CD8-positive, alpha-beta memory T cell (primary cell): Measurements from ENCODE around the gene GRK6. TPM values are rescaled to one million over a fixed set of nuclear protein-coding genes. Genes with fewer than 3 reads are reported as not detected.
"Not testable (repeated sequence)": the region's sequence is repeated elsewhere in the genome, so short reads cannot be mapped to it uniquely, and the experiment has no call there.

Experiments used
- CTCF ChIA-PET: fragments of 350-600 bp; sonication (Branson Sonifier 250); formaldehyde crosslinking; loops from one replicate; lab custom pipeline; 2021; ENCODE audit warnings: antibody characterized with exemption; lab: Charles Lee
- POLR2A ChIA-PET: fragments of 350-600 bp; sonication (Branson Sonifier 250); formaldehyde crosslinking; loops from one replicate; lab custom pipeline; 2021; ENCODE audit warnings: antibody characterized with exemption; lab: Charles Lee
- DNase-seq, 5 donors: peaks; one replicate each; pipeline versions ENCODE4 v3.0.0 to v3.0.0-alpha.2; 2020 to 2022; ENCODE audit warnings: mixed read lengths in 1 of 5
- H3K27ac ChIP-seq: one replicate; pipeline ENCODE4 v1.7.0; 2013; ENCODE audit warnings: low read depth, mild to moderate bottlenecking, low read length, moderate library complexity
- H3K27me3 ChIP-seq: 2 replicates; pipeline ENCODE4 v1.7.0; 2013; ENCODE audit warnings: low read length, mild to moderate bottlenecking; ENCODE audit not compliant: insufficient read depth, poor library complexity, severe bottlenecking
- H3K36me3 ChIP-seq: 2 replicates; pipeline ENCODE4 v1.7.0; 2013; ENCODE audit warnings: mild to moderate bottlenecking, low read length, moderate library complexity; ENCODE audit not compliant: insufficient read depth
- H3K4me1 ChIP-seq: 2 replicates; pipeline ENCODE4 v1.7.0; 2013; ENCODE audit warnings: mild to moderate bottlenecking, low read length, moderate library complexity; ENCODE audit not compliant: insufficient read depth
- H3K4me3 ChIP-seq: 2 replicates; pipeline ENCODE4 v1.7.0; 2013; ENCODE audit warnings: mild to moderate bottlenecking, low read length
- H3K9me3 ChIP-seq: 2 replicates; pipeline ENCODE4 v1.7.0; 2013; ENCODE audit warnings: mild to moderate bottlenecking, low read length
- H3K27ac Mint-ChIP-seq, 8 donors: one replicate each; pipeline ENCODE4 v1.8.0; 2020 to 2021; ENCODE audit warnings: mixed read lengths in 8 of 8, mild to moderate bottlenecking in 6 of 8, inconsistent platforms in 3 of 8, moderate library complexity in 3 of 8
- H3K27me3 Mint-ChIP-seq, 2 donors: one replicate each; pipeline ENCODE4 v1.8.0; 2020 to 2021; ENCODE audit warnings: mixed read lengths in 2 of 2, mild to moderate bottlenecking in 1 of 2, moderate library complexity in 1 of 2
- H3K36me3 Mint-ChIP-seq, 3 donors: one replicate each; pipeline ENCODE4 v1.8.0; 2020 to 2021; ENCODE audit warnings: mixed read lengths in 3 of 3, inconsistent platforms in 1 of 3, mild to moderate bottlenecking in 1 of 3
- H3K4me1 Mint-ChIP-seq, 3 donors: one replicate each; pipeline ENCODE4 v1.8.0; 2020 to 2021; ENCODE audit warnings: mixed read lengths in 3 of 3, inconsistent platforms in 1 of 3, mild to moderate bottlenecking in 1 of 3
- H3K4me3 Mint-ChIP-seq, 7 donors: one replicate each; pipeline ENCODE4 v1.8.0; 2020 to 2021; ENCODE audit warnings: mixed read lengths in 7 of 7, mild to moderate bottlenecking in 6 of 7, moderate library complexity in 4 of 7, inconsistent platforms in 2 of 7
- H3K9me3 Mint-ChIP-seq, 5 donors: one replicate each; pipeline ENCODE4 v1.8.0; 2020 to 2022; ENCODE audit warnings: mixed read lengths in 5 of 5, mild to moderate bottlenecking in 3 of 5, moderate library complexity in 2 of 5, inconsistent platforms in 1 of 5
- polyA plus RNA-seq: library from polyadenylated mRNA; unstranded; fragments of 300-500 nt; fragmentation: Illumina TruSeq; gene quantifications from one replicate; pipeline ENCODE4 v1.2.3, GENCODE V29; 2021
- total RNA-seq, 2 experiments: library from RNA; stranded (reverse); gene quantifications; one replicate each; pipeline ENCODE4 v1.2.3, GENCODE V29; 2021

The GRK6 gene
- total and polyA plus RNA-seq, 3 experiments from 2014 or later: 180 to 201 (median 185) TPM

GRCh38 chr5:177405805-177406204 is 20.7 kb upstream of the GRK6 start:
- H3K27ac Mint-ChIP-seq: peak overlapping the region in 5 of 8 donors; percentile 11 to 94 (median 21)
- Histone ChIP-seq H3K4me3 (no peak overlapping the region), H3K36me3 (no peaks in the 10 kb centered on the region), H3K27me3 (no peaks in the 10 kb centered on the region), H3K27ac (no peak overlapping the region), H3K4me1 (peaks cover 40% of the 10 kb centered on the region), H3K9me3 (no peaks in the 10 kb centered on the region)
- POLR2A ChIA-PET: interaction anchor here (1.4 to 5.6 kb wide), 4 partner anchors 21 to 49 kb away, joined by 4 to 112 read pairs (median 74); partner anchors contain the start of genes GRK6 and PRR7
- CTCF ChIA-PET: interaction anchor here (1.4 to 12.4 kb wide), 10 partner anchors 10 to 95 kb away, joined by 3 to 307 read pairs (median 88); partner anchors contain the start of genes GRK6, PDLIM7, PRR7 and RGS14
- peaks cover 0 to 9% of the 10 kb centered on the region in 2 donors for H3K27me3 Mint-ChIP-seq
- H3K4me3 Mint-ChIP-seq: peak overlapping the region in 2 of 7 donors; percentile 22 to 36
- H3K4me1 Mint-ChIP-seq: peaks cover 32 to 51% (median 35%) of the 10 kb centered on the region in 3 donors
- DNase-seq: no peak
- H3K36me3 Mint-ChIP-seq: no peaks in the 10 kb centered on the region
- H3K9me3 Mint-ChIP-seq: no peaks in the 10 kb centered on the region

- no peak for DNase-seq
- POLR2A ChIA-PET: interaction anchor here (0.7 to 1.7 kb wide), 6 partner anchors 18 to 67 kb away, joined by 3 to 7 read pairs (median 3); partner anchors contain the start of gene GRK6
- H3K36me3 Mint-ChIP-seq: no peaks in the 10 kb centered on the region
- no peaks in the 10 kb centered on the region for H3K9me3 ChIP-seq
- H3K36me3 ChIP-seq: no peaks in the 10 kb centered on the region
- peaks cover 37 to 67% (median 44%) of the 10 kb centered on the region in 3 donors for H3K4me1 Mint-ChIP-seq
- peaks cover 45% of the 10 kb centered on the region for H3K4me1 ChIP-seq
- peak within 1 kb of the TSS in 6 of 7 donors; percentile 2 to 54 (median 8) for H3K4me3 Mint-ChIP-seq
- H3K27me3 Mint-ChIP-seq: peaks cover 0 to 1% of the 10 kb centered on the region in 2 donors
- no peak within 1 kb of the TSS for H3K27ac ChIP-seq
- no peak within 1 kb of the TSS for H3K4me3 ChIP-seq
- CTCF ChIA-PET: interaction anchor here (1.0 to 12.4 kb wide), 11 partner anchors 15 to 92 kb away, joined by 3 to 307 read pairs (median 5); partner anchors contain the start of genes GRK6 and PRR7
- no peaks in the 10 kb centered on the region for H3K9me3 Mint-ChIP-seq
- no peaks in the 10 kb centered on the region for H3K27me3 ChIP-seq
- peak within 1 kb of the TSS in 5 of 8 donors; percentile 10 to 81 (median 40) for H3K27ac Mint-ChIP-seq
These were observed 17.3 kb upstream of the GRK6 start, which contains the start of gene F12 for GRCh38 chr5:177409043-177409801. F12 (minus strand) TSS chr5:177409564; CDS start chr5:177409527, 37 bp downstream.

GRCh38 chr5:177410575-177410974 is 15.9 kb upstream of the GRK6 start:
- H3K9me3 ChIP-seq: no peaks in the 10 kb centered on the region
- no peaks in the 10 kb centered on the region for H3K27me3 ChIP-seq
- H3K36me3 ChIP-seq: no peaks in the 10 kb centered on the region
- H3K4me1 ChIP-seq: peaks cover 40% of the 10 kb centered on the region
- Mint-ChIP-seq H3K4me1 (peaks cover 30 to 61% (median 43%) of the 10 kb centered on the region in 3 donors), H3K27ac (peak overlapping the region in 7 of 8 donors; percentile 15 to 94 (median 80)), H3K9me3 (no peaks in the 10 kb centered on the region), H3K36me3 (no peaks in the 10 kb centered on the region), H3K27me3 (peaks cover 0 to 1% of the 10 kb centered on the region in 2 donors), H3K4me3 (peak overlapping the region in 6 of 7 donors; percentile 2 to 65 (median 8))
- H3K4me3 ChIP-seq: no peak overlapping the region
- DNase-seq: no peak
- CTCF ChIA-PET: interaction anchor here (1.3 to 12.4 kb wide), 4 partner anchors 15 to 44 kb away, joined by 3 to 307 read pairs (median 5); partner anchors contain the start of genes GRK6 and PRR7
- H3K27ac ChIP-seq: no peak overlapping the region
- POLR2A ChIA-PET: interaction anchor here (0.6 to 1.3 kb wide), 3 partner anchors 15 to 37 kb away, joined by 3 to 8 read pairs (median 3); partner anchors contain the start of gene GRK6

- peak overlapping the region; percentile 61 to 83 (median 74) for H3K4me3 Mint-ChIP-seq
- peak in 1 of 5 donors; percentile 56 for DNase-seq
- peaks cover 43% of the 10 kb centered on the region for H3K4me1 ChIP-seq
These were observed 13.8 kb upstream of the GRK6 start for GRCh38 chr5:177412603-177413233.

GRCh38 chr5:177414481-177414880 is 12.0 kb upstream of the GRK6 start:
- no peaks in the 10 kb centered on the region for H3K9me3 ChIP-seq
- Mint-ChIP-seq H3K27me3 (no peaks in the 10 kb centered on the region), H3K9me3 (no peaks in the 10 kb centered on the region), H3K4me3 (no peak overlapping the region), H3K4me1 (peaks cover 25 to 56% (median 49%) of the 10 kb centered on the region in 3 donors), H3K36me3 (no peaks in the 10 kb centered on the region), H3K27ac (peak overlapping the region in 3 of 8 donors; percentile 17 to 54 (median 50))
- no peaks in the 10 kb centered on the region for H3K27me3 ChIP-seq
- no peak overlapping the region for H3K27ac ChIP-seq
- POLR2A ChIA-PET: interaction anchor here (1.0 to 1.7 kb wide), 2 partner anchors 11 to 12 kb away, joined by 3 to 7 read pairs; no protein-coding TSS in a partner anchor
- DNase-seq: no peak
- no peak overlapping the region for H3K4me3 ChIP-seq
- peaks cover 43% of the 10 kb centered on the region for H3K4me1 ChIP-seq
- H3K36me3 ChIP-seq: no peaks in the 10 kb centered on the region
- CTCF ChIA-PET: interaction anchor here (0.6 to 7.6 kb wide), 10 partner anchors 10 to 105 kb away, joined by 3 to 90 read pairs (median 4); partner anchors contain the start of genes GRK6 and PDLIM7

More at GRCh38 chr5:177412603-177413233, 13.8 kb upstream of the GRK6 start:
- ChIA-PET CTCF (interaction anchor here (0.7 to 7.6 kb wide), 10 partner anchors 8 to 94 kb away, joined by 3 to 90 read pairs (median 3); no protein-coding TSS in a partner anchor), POLR2A (interaction anchor here (0.7 to 1.7 kb wide), 5 partner anchors 9 to 23 kb away, joined by 3 to 10 read pairs (median 6); partner anchors contain the start of gene GRK6)
- Mint-ChIP-seq H3K9me3 (no peaks in the 10 kb centered on the region), H3K27me3 (no peaks in the 10 kb centered on the region), H3K4me1 (peaks cover 25 to 58% (median 49%) of the 10 kb centered on the region in 3 donors), H3K27ac (peak overlapping the region; percentile 77 to 93 (median 90)), H3K36me3 (no peaks in the 10 kb centered on the region)
- Histone ChIP-seq H3K4me3 (peak overlapping the region; percentile 41), H3K27ac (peak overlapping the region; percentile 12), H3K27me3 (no peaks in the 10 kb centered on the region), H3K9me3 (no peaks in the 10 kb centered on the region), H3K36me3 (no peaks in the 10 kb centered on the region)

GRCh38 chr5:177417081-177417480 is 9.4 kb upstream of the GRK6 start:
- H3K36me3 Mint-ChIP-seq, H3K4me3 Mint-ChIP-seq, H3K4me3 ChIP-seq, H3K9me3 Mint-ChIP-seq, H3K27me3 Mint-ChIP-seq, DNase-seq, H3K27me3 ChIP-seq, H3K27ac ChIP-seq, H3K9me3 ChIP-seq, H3K36me3 ChIP-seq: not testable (repeated sequence)
- POLR2A ChIA-PET: interaction anchor here (1.9 kb wide), 1 partner anchor 15 kb away, joined by 5 read pairs; no protein-coding TSS in a partner anchor
- H3K27ac Mint-ChIP-seq: peak overlapping the region in 1 of 8 donors; percentile 43
- H3K4me1 ChIP-seq: peaks cover 25% of the 10 kb centered on the region
- peaks cover 13 to 36% (median 33%) of the 10 kb centered on the region in 3 donors for H3K4me1 Mint-ChIP-seq
- CTCF ChIA-PET: interaction anchor here (7.6 kb wide), 1 partner anchor 13 kb away, joined by 90 read pairs; no protein-coding TSS in a partner anchor

GRCh38 chr5:177419046-177419445 is 7.4 kb upstream of the GRK6 start:
- no peaks in the 10 kb centered on the region for H3K36me3 ChIP-seq
- no peak overlapping the region for H3K4me3 Mint-ChIP-seq
- H3K27ac Mint-ChIP-seq: no peak overlapping the region
- H3K36me3 Mint-ChIP-seq: no peaks in the 10 kb centered on the region
- H3K4me1 Mint-ChIP-seq: peaks cover 4 to 18% (median 17%) of the 10 kb centered on the region in 3 donors
- CTCF ChIA-PET: interaction anchor here (1.5 to 7.6 kb wide), 4 partner anchors 15 to 30 kb away, joined by 3 to 90 read pairs (median 4); no protein-coding TSS in a partner anchor
- no peaks in the 10 kb centered on the region for H3K9me3 ChIP-seq
- no peaks in the 10 kb centered on the region for H3K27me3 Mint-ChIP-seq
- POLR2A ChIA-PET: no interaction called here
- no peaks in the 10 kb centered on the region for H3K9me3 Mint-ChIP-seq
- H3K4me3 ChIP-seq: no peak overlapping the region
- no peak for DNase-seq
- H3K4me1 ChIP-seq: peaks cover 15% of the 10 kb centered on the region
- no peaks in the 10 kb centered on the region for H3K27me3 ChIP-seq
- no peak overlapping the region for H3K27ac ChIP-seq
